Stimulated activated naive B cell treated with anti-CD40 and anti-IgM and Interleukin-4, amounts not matched to agents 10 μg/mL and 1 μg/mL and 100 μg/mL, for 72 hours (primary cell): Measurements from ENCODE around the gene DENND4C.
"Not testable (repeated sequence)": the region's sequence is repeated elsewhere in the genome, so short reads cannot be mapped to it uniquely, and the experiment has no call there.

Experiments used
- ATAC-seq, 2 donors: fragments of 150-1000 bp; cut with Tn5 transposase; replicated peaks; 2 replicates each; pipeline ENCODE4 v1.10.0; 2021; ENCODE audit warnings: moderate library complexity in 1 of 2
- DNase-seq: peaks from one replicate; pipeline ENCODE4 v3.0.0; 2021
- H3K27ac Mint-ChIP-seq: one replicate; pipeline ENCODE4 v1.8.0; 2022; ENCODE audit warnings: mild to moderate bottlenecking, mixed read lengths
- H3K27me3 Mint-ChIP-seq, 2 donors: one replicate each; pipeline ENCODE4 v1.8.0; 2022; ENCODE audit warnings: mixed read lengths in 2 of 2
- H3K36me3 Mint-ChIP-seq, 2 donors: one replicate each; pipeline ENCODE4 v1.8.0; 2022; ENCODE audit warnings: mixed read lengths in 2 of 2, mild to moderate bottlenecking in 1 of 2
- H3K4me1 Mint-ChIP-seq, 2 donors: one replicate each; pipeline ENCODE4 v1.8.0; 2022; ENCODE audit warnings: mixed read lengths in 2 of 2, mild to moderate bottlenecking in 1 of 2
- H3K4me3 Mint-ChIP-seq, 2 donors: one replicate each; pipeline ENCODE4 v1.8.0; 2022; ENCODE audit warnings: mild to moderate bottlenecking in 2 of 2, mixed read lengths in 2 of 2, moderate library complexity in 1 of 2
- H3K9me3 Mint-ChIP-seq, 2 donors: one replicate each; pipeline ENCODE4 v1.8.0; 2022; ENCODE audit warnings: mixed read lengths in 2 of 2, mild to moderate bottlenecking in 1 of 2

DENND4C gene

GRCh38 chr9:19230355-19231125, at the start of gene DENND4C:
Gene DENND4C, plus strand, starts transcription at chr9:19230693. Its CDS starts 45,482 bp downstream, at chr9:19276175.
- DNase-seq (peak; percentile 84), ATAC-seq (peak; percentile 86 to 89)
- Mint-ChIP-seq H3K9me3 (no peaks in the 10 kb centered on the region), H3K4me3 (no peak within 1 kb of the TSS), H3K4me1 (peaks cover 7 to 12% of the 10 kb centered on the region in 2 donors), H3K36me3 (peaks cover 0 to 4% of the 10 kb centered on the region in 2 donors), H3K27ac (peak within 1 kb of the TSS; percentile 80), H3K27me3 (no peaks in the 10 kb centered on the region)

GRCh38 chr9:19180991-19181390, 49.5 kb upstream of the DENND4C start:
- Mint-ChIP-seq H3K9me3 (no peaks in the 10 kb centered on the region), H3K4me1 (peaks cover 6 to 15% of the 10 kb centered on the region in 2 donors), H3K27ac (no peak overlapping the region), H3K36me3 (no peaks in the 10 kb centered on the region), H3K4me3 (no peak overlapping the region), H3K27me3 (no peaks in the 10 kb centered on the region)
- ATAC-seq (no peak), DNase-seq (no peak)

GRCh38 chr9:19181561-19181960, 48.9 kb upstream of the DENND4C start:
- ATAC-seq (peak in 1 of 2 donors; percentile 29), DNase-seq (no peak)
- Mint-ChIP-seq H3K27ac (no peak overlapping the region), H3K9me3 (no peaks in the 10 kb centered on the region), H3K4me3 (no peak overlapping the region), H3K4me1 (peaks cover 6 to 15% of the 10 kb centered on the region in 2 donors), H3K36me3 (no peaks in the 10 kb centered on the region), H3K27me3 (no peaks in the 10 kb centered on the region)

GRCh38 chr9:19184144-19184917, 46.2 kb upstream of the DENND4C start:
- ATAC-seq (peak; percentile 100), DNase-seq (peak; percentile 76)
- H3K4me3 Mint-ChIP-seq, result peak overlapping the region; percentile 41 to 52
- H3K36me3 Mint-ChIP-seq, result no peaks in the 10 kb centered on the region
- peaks cover 8 to 15% of the 10 kb centered on the region in 2 donors for H3K4me1 Mint-ChIP-seq
- H3K27ac Mint-ChIP-seq, result peak overlapping the region; percentile 93
- no peaks in the 10 kb centered on the region for H3K9me3 Mint-ChIP-seq
- no peaks in the 10 kb centered on the region for H3K27me3 Mint-ChIP-seq

GRCh38 chr9:19185191-19185590, 45.3 kb upstream of the DENND4C start:
- no peak overlapping the region for H3K4me3 Mint-ChIP-seq
- H3K36me3 Mint-ChIP-seq, result no peaks in the 10 kb centered on the region
- peaks cover 8 to 15% of the 10 kb centered on the region in 2 donors for H3K4me1 Mint-ChIP-seq
- DNase-seq (no peak), ATAC-seq (no peak)
- no peaks in the 10 kb centered on the region for H3K9me3 Mint-ChIP-seq
- H3K27ac Mint-ChIP-seq, result no peak overlapping the region
- H3K27me3 Mint-ChIP-seq, result no peaks in the 10 kb centered on the region

GRCh38 chr9:19186232-19186631, 44.3 kb upstream of the DENND4C start:
- peaks cover 8 to 15% of the 10 kb centered on the region in 2 donors for H3K4me1 Mint-ChIP-seq
- DNase-seq (no peak), ATAC-seq (no peak)
- peak overlapping the region; percentile 84 for H3K27ac Mint-ChIP-seq
- no peaks in the 10 kb centered on the region for H3K9me3 Mint-ChIP-seq
- no peaks in the 10 kb centered on the region for H3K27me3 Mint-ChIP-seq
- H3K36me3 Mint-ChIP-seq, result no peaks in the 10 kb centered on the region
- no peak overlapping the region for H3K4me3 Mint-ChIP-seq

GRCh38 chr9:19188771-19189170, 41.7 kb upstream of the DENND4C start:
- no peak for ATAC-seq
- peaks cover 5 to 17% of the 10 kb centered on the region in 2 donors for H3K4me1 Mint-ChIP-seq
- no peaks in the 10 kb centered on the region for H3K36me3 Mint-ChIP-seq
- H3K9me3 Mint-ChIP-seq, result peaks cover 1% of the 10 kb centered on the region in 2 donors
- H3K4me3 Mint-ChIP-seq, result no peak overlapping the region
- no peak overlapping the region for H3K27ac Mint-ChIP-seq
- peaks cover 0 to 3% of the 10 kb centered on the region in 2 donors for H3K27me3 Mint-ChIP-seq
- DNase-seq, result no peak

- Mint-ChIP-seq H3K4me1 (peaks cover 6 to 9% of the 10 kb centered on the region in 2 donors), H3K27ac (no peak overlapping the region), H3K36me3 (peaks cover 0 to 3% of the 10 kb centered on the region in 2 donors), H3K27me3 (peaks cover 0 to 13% of the 10 kb centered on the region in 2 donors), H3K4me3 (no peak overlapping the region), H3K9me3 (peaks cover 2 to 7% of the 10 kb centered on the region in 2 donors)
- no peak for DNase-seq
- no peak for ATAC-seq
These were observed 38.1 kb upstream of the DENND4C start for GRCh38 chr9:19192202-19193028.

- H3K4me3 Mint-ChIP-seq, result no peak overlapping the region
- ATAC-seq (no peak), DNase-seq (no peak)
- H3K36me3 Mint-ChIP-seq, result peaks cover 0 to 3% of the 10 kb centered on the region in 2 donors
- H3K9me3 Mint-ChIP-seq, result peaks cover 2 to 7% of the 10 kb centered on the region in 2 donors
- H3K4me1 Mint-ChIP-seq, result peaks cover 4 to 9% of the 10 kb centered on the region in 2 donors
- peaks cover 0 to 13% of the 10 kb centered on the region in 2 donors for H3K27me3 Mint-ChIP-seq
- H3K27ac Mint-ChIP-seq, result no peak overlapping the region
These were observed 37.5 kb upstream of the DENND4C start for GRCh38 chr9:19193029-19193324.

- not testable (repeated sequence) for H3K9me3 Mint-ChIP-seq, H3K36me3 Mint-ChIP-seq, H3K4me3 Mint-ChIP-seq, ATAC-seq, H3K27ac Mint-ChIP-seq, DNase-seq, H3K4me1 Mint-ChIP-seq
- peaks cover 0 to 13% of the 10 kb centered on the region in 2 donors for H3K27me3 Mint-ChIP-seq
These were observed 37.0 kb upstream of the DENND4C start for GRCh38 chr9:19193358-19193973.

- Mint-ChIP-seq H3K27me3 (peaks cover 0 to 20% of the 10 kb centered on the region in 2 donors), H3K36me3 (peaks cover 0 to 3% of the 10 kb centered on the region in 2 donors), H3K9me3 (peaks cover 2 to 7% of the 10 kb centered on the region in 2 donors), H3K27ac (no peak overlapping the region), H3K4me3 (no peak overlapping the region), H3K4me1 (peaks cover 0 to 2% of the 10 kb centered on the region in 2 donors)
- DNase-seq, result no peak
- ATAC-seq, result no peak
These were observed 32.1 kb upstream of the DENND4C start for GRCh38 chr9:19198406-19198805.

- Mint-ChIP-seq H3K9me3 (peaks cover 0 to 3% of the 10 kb centered on the region in 2 donors), H3K27me3 (peaks cover 0 to 15% of the 10 kb centered on the region in 2 donors), H3K4me3 (no peak overlapping the region), H3K36me3 (peaks cover 0 to 3% of the 10 kb centered on the region in 2 donors), H3K4me1 (no peaks in the 10 kb centered on the region), H3K27ac (no peak overlapping the region)
- DNase-seq (no peak), ATAC-seq (no peak)
These were observed 31.5 kb upstream of the DENND4C start for GRCh38 chr9:19199012-19199411.

- Mint-ChIP-seq H3K36me3 (no peaks in the 10 kb centered on the region), H3K27me3 (peaks cover 0 to 7% of the 10 kb centered on the region in 2 donors), H3K9me3 (no peaks in the 10 kb centered on the region), H3K4me1 (no peaks in the 10 kb centered on the region), H3K4me3 (no peak overlapping the region), H3K27ac (no peak overlapping the region)
- ATAC-seq, result no peak
- no peak for DNase-seq
These were observed 30.3 kb upstream of the DENND4C start for GRCh38 chr9:19200229-19200628.
